HG03442 (cell line): ENCODE data around the gene SCAF1.

ENCODE experiments used
- ATAC-seq: cut with Tn5 transposase; IDR thresholded peaks from one replicate; pipeline ENCODE4 v1.9.1; 2021; ENCODE audit warnings: mild to moderate bottlenecking, moderate library complexity; ENCODE audit not compliant: unreplicated experiment

SCAF1 gene

GRCh38 chr19:49704888-49705642 lies 63.1 kb downstream of the SCAF1 start:
- ATAC-seq = no peak

DNA sequence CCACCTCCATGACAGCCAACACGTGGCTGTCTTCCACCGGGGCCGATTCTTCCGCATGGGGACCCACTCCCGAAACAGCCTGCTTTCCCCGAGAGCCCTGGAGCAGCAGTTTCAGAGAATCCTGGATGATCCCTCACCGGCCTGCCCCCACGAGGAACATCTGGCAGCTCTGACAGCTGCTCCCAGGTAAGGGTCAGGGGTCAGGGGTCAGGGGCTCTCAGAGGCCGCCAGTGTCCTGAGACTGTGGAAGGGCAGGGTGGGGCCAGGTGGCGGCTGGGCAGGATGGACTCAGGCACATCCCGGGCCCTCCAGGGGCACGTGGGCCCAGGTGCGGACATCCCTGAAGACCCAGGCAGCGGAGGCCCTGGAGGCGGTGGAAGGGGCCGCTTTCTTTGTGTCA lies 63.9 kb downstream of the SCAF1 start:
- ATAC-seq = no peak
